HG02571 (cell line): ENCODE results near the gene NFIX.

Experiments
- ATAC-seq: cut with Tn5 transposase; IDR thresholded peaks from one replicate; pipeline ENCODE4 v1.9.1; 2021; ENCODE audit warnings: mild to moderate bottlenecking, moderate library complexity; ENCODE audit not compliant: unreplicated experiment

The NFIX gene

DNA sequence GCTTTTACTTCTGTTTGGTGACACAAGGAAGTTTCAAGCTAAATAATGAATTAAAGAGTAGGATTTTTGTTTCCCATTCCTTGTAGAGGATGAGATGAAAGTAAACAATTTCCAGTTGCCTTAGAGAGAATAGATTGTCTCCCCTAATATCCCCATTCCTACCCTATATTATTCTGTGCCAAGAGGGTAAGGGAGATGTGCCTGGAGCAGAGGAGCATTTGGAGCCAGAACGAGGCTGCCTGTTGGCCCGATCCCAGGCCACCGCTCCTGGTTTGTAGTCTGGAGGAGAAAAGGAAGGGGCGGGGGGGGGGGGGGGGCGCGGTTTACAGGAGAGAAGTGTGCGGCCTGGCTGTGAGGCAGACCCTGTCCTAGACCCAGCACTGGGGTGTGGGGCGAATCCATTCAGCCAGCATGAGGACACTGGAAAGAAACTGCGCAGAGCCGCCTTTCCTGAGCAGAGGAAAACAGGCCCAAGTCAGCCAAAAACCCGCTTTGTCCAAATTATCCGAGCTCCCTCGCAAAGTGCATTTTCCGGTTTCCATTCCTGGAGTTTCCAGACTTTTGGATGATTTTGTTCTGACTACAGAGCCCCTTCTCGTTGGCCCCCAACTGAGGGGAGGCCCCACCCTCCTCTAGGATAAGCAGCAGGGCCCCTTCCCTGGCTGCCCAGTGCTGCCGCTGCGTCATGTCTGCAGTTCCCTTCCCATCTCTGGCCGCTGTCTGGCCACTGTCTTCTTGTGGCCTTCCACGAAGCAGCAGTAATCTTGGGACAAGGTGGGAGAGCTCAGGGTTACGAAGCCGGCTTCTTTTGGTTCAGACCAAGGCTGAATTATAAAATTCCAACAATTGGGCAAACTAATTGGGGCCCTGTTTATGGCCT, 23.0 kb downstream of the NFIX start:
- ATAC-seq = no peak

DNA sequence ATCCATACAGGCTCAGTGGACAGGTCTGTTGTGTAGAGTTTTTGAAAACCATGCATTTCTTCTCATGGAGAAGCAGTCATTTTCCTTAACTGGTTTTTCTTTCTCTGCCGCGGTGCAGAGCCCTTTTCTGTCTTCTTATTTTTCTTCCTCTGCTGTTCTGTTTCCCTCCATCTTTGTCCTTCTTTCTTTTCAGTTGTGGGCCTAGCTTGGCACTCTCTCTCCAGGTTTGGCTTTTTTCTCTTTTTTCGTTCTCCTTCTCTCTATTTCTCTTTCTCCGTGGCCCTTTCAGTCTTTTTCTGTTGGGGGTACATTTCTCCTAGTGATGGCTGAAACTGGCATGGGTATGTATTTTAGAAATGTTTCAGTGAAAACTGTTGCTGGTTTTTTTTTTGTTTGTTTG, 24.1 kb downstream of the NFIX start:
- no peak for ATAC-seq

DNA sequence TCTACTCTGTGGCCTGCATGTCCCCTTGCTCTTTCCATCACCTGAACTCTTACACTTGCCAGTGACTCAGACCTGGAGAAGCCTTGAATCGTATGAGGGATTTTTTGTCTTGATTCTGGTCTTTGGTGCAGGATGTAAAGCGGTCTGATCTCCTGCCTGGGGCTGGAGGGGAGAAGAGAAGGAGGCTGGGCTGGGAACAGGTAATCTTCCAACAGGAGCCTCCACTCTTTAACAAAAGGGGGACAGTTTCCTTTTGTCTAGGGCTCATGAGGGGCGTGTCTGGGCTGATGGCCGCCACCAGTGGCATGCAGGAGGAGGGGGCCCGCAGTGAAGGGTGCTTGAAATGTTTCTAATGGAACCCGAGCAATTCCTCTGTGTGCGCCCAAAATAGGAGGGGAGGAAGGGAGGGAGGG, 24.7 kb downstream of the NFIX start:
- no peak for ATAC-seq

DNA sequence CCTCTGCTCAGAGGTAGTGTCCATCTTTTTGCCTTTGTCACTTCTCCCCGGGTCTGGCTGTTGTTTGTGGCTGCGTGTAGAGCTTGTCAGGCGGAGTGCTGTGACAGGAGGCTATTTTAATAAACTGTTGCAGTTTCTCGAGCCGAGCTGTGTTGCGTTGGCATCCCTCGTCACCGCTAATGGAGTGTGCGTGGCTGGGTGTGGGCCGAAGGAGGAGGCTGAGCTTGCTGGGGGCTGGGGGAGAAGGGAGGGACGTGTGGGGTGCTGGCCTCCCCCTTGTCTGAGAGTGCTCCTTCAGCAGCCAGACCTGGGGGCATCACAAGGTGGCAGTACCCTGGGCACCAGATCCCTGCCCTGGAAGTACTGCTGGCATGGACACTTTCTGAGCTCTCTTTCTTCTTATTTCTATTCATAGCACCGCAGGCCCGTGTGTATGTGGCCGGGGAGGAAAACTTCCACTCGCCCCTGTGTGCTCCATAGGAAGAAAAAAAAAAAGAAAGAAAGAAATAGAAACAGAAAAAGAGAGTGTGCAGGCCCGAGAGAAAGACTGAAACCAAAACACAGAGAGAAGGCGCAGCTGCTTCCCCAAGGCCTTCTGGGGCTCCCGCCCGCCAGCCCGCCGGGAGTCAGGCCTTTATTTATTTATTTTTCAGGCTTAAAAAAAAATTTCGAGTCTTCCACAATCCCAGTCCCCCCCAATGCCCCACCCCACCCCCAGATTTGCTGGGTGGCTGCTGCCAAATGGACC, 27.0 kb downstream of the NFIX start:
- no peak for ATAC-seq

DNA sequence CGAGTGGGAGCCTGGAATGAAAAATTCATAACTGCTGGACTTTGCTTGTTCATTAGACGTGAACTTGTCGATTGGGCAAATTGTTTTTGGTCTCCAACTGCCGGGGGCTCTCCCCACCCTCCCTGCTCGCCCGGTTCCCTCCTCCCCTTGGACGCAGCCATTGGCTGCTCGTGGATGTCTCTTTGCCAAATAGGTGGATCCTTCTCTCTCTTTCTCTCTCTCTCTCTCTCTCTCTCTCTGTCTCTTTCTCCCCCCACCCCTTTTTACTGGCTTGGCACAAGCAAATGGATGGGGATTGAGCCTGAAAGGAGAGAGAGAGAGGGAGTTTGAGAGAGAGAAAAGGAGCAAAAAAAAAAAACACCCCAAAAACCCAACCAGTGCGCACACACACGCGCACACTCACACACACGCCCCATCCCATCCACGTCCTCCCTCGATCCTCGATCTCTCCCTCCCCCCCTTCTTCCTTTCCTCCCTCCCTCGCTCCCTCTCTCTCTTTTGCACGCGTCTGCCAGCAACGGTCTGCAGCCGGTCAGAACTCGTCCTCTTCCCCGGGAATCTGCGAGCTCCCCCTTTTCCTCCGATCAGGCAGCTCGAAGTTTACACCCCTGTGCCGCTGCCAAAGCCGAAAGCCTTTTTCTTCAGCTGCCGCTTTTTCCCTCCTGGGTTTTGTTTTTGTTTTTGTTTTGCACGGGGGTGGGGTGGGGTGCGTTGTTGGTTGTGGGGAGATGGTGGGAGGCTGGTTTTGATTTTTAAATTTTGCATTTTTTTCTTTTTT, 27.8 kb downstream of the NFIX start:
- no peak for ATAC-seq

DNA sequence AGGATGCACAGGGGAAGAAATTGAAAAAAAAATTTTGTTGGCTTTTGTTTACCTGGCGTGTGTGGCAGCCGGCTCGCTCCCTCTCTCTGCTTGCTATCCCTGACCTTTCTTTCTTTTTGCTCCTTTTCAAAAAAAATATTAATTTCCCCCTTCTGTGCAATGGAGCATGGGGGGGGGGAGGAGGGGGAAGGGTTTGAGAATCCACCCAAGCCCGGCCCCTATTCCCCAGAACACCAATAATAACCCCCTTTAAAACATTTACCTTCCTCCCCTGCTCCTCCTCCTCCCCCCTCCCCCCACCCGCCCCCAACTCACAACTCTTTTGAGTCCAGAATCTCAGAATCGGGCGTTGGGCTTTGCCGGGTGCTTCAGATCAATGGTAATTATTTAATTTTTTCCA, 28.4 kb downstream of the NFIX start:
- ATAC-seq = no peak

DNA sequence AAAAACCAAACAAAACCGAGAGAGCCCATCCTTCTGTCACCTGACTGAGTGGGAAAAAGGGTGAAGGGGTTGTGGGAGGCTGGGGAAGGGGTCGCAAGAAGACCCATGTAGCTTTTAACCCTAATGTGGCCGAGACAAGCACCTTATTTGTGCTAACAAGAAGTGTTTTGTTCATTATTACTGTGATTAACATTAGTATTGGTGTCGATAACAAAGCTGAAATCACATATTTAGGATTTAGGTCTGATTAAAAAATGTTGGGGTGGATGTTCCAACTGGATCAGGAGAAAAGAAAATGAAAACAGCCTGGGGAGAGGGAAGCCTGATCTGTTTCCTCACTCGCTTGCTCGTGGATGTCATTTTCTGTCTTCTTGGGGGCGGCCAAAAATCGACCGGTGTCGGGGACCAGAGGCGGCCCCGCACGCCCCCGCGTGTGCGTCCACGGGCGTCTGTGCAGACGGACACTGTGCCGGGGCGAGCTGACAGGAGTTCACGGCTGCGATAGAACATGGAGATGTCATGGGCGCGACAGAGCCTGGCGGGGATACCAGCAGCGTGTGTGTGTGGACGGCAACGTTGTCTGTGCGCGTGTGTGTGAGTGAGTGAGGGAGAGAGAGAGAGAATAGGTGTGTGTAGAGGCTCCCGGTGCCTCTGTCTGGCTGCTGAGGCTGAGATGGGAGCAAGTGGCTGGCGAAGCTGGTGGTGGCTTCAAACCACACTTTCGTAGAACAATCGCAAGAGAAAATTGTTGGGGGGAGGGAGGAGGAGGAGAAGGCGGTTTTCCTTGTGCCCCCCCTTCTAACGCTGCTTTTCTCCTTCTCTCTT, 29.1 kb downstream of the NFIX start:
- no peak for ATAC-seq

DNA sequence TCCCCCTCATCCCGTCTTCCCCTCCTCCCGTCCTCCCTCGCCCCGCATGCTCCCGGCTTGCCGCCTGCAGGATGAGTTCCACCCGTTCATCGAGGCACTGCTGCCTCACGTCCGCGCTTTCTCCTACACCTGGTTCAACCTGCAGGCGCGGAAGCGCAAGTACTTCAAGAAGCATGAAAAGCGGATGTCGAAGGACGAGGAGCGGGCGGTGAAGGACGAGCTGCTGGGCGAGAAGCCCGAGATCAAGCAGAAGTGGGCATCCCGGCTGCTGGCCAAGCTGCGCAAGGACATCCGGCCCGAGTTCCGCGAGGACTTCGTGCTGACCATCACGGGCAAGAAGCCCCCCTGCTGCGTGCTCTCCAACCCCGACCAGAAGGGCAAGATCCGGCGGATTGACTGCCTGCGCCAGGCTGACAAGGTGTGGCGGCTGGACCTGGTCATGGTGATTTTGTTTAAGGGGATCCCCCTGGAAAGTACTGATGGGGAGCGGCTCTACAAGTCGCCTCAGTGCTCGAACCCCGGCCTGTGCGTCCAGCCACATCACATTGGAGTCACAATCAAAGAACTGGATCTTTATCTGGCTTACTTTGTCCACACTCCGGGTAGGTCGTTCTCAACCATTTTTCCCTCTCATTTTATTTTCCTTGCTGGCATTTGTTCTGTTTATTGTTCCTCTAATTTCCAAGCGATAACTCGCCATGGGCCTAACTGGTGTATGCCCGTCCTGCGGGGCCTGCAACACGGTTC, 29.8 kb downstream of the NFIX start:
- ATAC-seq = no peak

DNA sequence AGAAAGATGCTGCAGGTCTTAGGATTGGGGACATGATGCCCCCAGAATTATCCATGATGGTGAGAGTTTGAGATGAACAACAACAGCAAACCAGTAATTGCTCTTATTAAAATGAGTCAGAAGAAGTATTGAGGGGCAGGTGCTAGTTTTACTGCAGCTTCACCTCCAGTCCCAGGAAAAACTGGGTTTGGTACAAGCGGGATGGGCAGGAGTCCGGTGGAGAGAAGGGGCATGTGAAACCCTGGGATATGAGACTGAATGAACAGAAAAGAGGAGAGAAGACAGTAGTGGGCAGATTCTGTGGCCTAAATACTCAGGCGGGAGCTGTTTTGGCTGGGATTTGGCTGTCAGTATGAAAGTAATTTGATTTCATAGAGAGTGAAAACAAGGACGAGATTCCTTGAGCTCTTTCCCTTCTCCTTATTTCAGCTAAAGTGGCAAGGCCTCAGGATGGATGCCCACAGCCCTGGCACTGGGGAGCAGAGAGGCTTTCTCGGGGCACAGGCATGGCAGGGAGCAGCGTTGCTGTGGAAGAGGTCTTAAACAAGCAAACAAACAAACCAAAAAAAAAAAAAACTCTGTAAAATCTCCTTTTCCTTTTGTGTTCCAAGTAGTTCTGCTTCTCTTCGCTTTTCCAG, 30.7 kb downstream of the NFIX start:
- no peak for ATAC-seq

DNA sequence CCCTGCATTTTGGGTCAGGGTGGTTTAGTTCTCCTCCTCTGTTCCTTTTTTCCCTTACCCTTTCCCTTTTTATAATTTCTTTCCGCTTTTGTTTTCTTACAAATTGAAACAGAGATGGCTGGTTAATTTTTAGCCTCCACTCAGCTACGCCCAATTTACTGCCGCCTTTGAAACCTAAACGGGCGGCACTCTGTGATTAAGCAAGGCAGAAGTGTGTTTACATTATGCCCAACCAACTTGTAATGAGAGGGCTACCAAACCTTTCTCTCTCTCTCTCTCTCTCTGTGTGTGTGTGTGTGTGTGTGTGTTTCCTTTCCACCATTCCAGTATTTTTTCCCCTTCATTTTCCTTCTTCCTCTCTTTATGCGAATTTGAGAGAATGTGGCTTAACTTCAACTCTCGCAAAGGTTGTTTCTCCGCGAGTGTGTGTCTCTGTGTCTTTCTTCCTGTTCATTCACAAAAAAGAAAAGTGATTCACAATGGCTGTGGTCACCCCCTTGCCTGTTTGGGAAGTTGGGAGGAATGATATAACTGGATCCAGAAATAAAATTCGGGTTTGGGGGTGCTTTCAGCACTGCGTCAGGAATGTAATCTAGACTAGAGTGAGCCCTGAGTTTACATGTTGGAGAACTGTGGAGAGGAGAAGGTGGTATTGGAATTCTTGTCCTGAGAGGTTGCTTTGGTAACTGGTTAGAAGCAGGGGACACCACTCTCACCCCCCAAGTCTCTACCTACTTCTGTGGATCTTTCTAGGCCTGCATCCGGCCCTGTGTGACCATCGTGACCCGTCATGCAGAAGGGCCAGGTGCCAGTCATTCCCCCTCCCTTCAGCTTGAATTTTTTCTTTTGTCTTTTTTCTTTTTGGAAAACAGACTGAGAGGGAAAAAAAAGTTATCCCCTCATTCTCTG, 31.4 kb downstream of the NFIX start:
- no peak for ATAC-seq

DNA sequence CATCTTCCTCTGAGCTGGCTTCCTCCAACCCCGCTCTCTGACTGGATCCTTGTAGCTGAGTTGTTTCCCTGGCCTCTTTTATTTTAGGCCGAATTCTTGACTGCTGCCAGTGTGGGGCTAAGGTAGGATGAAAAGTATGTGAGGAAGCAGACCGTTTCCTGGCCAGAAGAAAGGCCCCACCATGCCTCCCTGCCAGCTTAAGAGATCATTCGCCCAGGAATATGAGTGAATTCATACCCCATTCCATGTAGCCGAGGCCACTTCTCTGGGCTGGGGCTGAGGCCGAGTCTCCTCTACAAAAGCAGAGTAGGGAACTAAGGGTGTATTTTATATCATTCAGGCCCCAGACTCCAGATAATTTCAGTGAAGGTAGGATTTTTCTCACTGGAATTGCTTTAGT, 32.3 kb downstream of the NFIX start:
- no peak for ATAC-seq

DNA sequence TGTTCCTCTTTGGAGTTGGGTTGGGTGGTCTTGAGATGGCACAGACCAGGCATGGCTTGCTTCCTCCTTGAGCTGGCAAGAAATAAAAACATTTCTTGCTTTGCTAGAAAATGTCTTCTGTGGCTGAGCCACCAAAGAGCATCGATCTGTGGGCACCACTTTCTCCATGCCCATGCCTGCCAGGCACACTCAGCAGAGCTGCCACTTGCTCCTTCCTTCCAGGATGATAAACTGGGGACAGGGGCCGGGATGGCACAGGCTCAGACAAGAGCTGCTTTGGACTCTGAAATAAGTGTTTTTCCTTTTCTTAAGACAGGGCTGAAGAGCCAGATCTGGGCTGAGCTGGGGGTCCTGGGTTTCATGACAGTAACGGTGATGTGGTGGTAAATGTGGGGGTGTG, 32.8 kb downstream of the NFIX start:
- ATAC-seq = no peak

DNA sequence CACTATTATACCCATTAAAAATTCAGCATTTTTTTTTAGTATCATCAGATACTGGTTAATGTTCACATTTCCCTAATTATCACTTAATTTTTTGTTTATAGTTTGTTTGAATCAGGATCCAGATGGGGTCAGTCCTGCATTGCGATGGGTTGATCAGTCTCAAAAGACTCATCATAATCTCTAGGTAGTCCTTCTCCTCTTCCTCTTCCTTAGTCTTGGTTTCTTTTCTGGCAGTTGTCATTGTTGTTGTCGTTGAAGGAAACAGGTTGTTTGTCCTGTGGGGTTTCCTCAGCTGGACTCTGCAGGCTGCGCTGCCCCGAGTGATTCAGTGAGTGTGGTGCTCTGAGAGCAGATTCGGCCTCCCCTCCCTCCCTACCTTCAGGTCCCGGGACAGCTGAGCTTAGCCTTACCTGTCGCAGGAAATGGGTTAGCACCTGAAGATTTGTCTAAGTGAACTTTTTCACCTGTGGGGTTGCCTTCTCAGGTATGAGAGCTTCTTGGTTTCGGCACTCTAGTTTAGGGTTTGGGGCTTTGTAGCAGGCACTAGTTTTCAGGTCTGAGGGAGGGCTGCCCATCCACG, 34.1 kb downstream of the NFIX start:
- no peak for ATAC-seq

DNA sequence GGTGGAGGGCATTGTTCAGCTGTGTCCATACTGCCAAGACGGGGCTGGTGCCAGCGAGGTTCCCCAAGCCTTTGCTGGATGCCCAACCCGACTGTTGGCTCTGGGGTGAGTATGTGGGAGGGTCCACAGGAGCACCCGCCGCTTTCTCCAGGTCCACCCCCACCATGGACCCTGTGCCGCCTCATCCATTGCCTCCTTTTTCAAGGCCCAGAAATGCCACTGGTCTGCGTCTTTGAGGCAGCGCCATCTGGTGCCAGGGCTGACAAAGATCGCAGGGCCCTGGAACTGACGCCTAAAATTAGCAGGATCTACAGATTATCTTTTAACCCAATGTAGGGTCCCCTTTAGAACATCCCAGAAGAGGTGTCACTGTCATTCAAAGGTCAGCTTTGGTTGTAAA, 34.6 kb downstream of the NFIX start:
- no peak for ATAC-seq

DNA sequence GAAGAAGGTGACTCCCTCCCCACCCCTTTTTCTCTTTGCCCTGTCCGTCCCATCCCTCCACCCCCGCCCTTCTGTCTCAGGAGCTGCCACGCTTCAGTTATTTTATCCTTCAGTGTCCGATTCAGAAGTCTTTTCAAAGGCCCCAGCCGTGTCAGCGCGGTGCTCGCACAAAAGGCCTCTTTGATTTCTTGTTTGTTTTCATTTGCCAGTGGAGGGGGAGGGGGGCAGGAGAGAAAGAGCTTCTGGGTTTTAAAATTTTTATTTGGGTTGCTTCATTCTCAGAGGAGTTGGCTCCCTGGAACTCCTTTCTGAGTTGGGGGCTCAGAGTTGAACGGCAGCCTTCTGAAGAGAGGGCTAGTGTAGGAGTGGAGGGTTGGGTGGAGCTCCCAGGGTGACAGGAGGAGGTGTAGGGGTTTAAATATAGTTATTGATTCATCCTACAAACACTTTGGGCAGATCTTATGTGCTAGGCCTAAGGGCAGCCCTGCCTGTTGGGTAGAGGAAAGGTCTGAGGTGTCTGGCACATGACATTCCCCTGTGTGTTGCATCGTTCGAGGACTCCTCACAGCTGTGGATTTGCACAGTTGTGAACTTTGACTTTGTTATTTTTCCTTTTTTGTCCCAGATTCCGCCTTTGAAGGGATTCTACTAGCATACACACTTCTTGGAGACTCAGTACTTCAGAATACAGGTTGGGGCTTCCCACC, 36.8 kb downstream of the NFIX start:
- ATAC-seq = no peak

DNA sequence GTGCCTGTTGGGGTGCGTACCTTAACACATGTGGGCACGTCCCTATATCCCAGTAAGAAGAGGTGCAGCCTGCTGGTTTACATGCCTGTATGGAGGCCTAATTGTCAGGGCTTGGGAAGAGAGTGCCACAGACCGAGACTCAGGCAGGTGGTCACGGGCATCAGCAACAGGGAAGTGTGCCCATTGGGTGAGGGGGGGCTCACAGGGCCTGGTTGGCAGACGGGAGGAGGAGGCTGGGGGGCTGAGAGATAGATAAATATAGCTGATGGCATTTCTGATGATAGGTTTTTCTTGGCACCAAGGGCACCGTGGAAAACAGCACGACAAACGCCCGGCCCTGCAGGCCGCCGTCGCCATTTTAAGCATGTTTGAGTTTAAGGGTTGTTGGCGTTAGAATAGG, 37.6 kb downstream of the NFIX start:
- no peak for ATAC-seq

DNA sequence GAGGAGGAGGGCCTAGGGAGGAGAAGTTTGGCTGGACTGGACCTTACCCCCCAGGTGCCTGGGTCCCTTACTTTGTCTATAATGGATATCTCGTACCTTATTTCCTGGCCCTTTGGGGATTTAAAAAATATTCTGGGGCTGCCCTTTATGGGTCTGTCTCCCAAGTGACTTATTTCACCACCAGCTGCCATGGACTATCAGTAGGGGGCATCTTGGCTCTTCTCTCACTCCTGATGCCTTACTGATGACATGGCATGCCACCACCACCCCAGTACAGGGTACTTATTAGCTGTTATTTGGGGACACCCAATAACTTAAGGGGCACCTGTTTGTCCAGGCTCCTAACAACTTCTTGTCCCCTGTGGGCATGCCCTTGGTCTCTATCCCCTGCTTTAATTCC, 38.0 kb downstream of the NFIX start:
- no peak for ATAC-seq
